Panc1 (cell line): Measurements from ENCODE around the gene AP2B1. TPM values are rescaled to one million over a fixed set of nuclear protein-coding genes. Genes with fewer than 3 reads are reported as not detected.

ENCODE experiments used
- ATAC-seq: fragments of 200-7000 bp; cut with Tn5 transposase; 2 replicates; pipeline ENCODE4 v1.9.1; 2020; ENCODE audit warnings: mild to moderate bottlenecking, moderate library complexity
- BruUV-seq: library from RNA; stranded (reverse); fragments of 400-500 nt; replicated peaks from 2 replicates; lab custom pipeline; 2021; lab: Mats Ljungman, UMichigan
- CTCF ChIA-PET: fragments of 300-600 bp; sonication (Branson Sonifier 250); formaldehyde crosslinking; loops from one replicate; lab custom pipeline; 2022; ENCODE audit warnings: antibody characterized with exemption; lab: Charles Lee
- POLR2A ChIA-PET: fragments of 300-600 bp; sonication (Branson Sonifier 250); formaldehyde crosslinking; loops from one replicate; lab custom pipeline; 2022; ENCODE audit warnings: antibody characterized with exemption; lab: Charles Lee
- DNase-seq: peaks from one replicate; pipeline ENCODE4 v3.0.0-alpha.2; 2010; ENCODE audit warnings: low read depth, low spot score
- H3K27ac ChIP-seq: 2 replicates; pipeline ENCODE4 v1.5.1; 2011; ENCODE audit warnings: mild to moderate bottlenecking, low read length, inconsistent platforms
- H3K27me3 ChIP-seq: fragments of 200-500 bp; sonication (Bioruptor generic); 2 replicates; pipeline ENCODE4 v1.6.0; 2014; ENCODE audit warnings: low read length, inconsistent platforms; ENCODE audit not compliant: control insufficient read depth, insufficient read depth
- H3K36me3 ChIP-seq: fragments of 200-500 bp; sonication (Bioruptor generic); 2 replicates; pipeline ENCODE4 v1.5.1; 2014; ENCODE audit warnings: inconsistent platforms, mild to moderate bottlenecking, low read length, moderate library complexity; ENCODE audit not compliant: control insufficient read depth, insufficient read depth
- H3K4me1 ChIP-seq: 2 replicates; pipeline ENCODE4 v1.5.1; 2011; ENCODE audit warnings: inconsistent platforms, mild to moderate bottlenecking, low read length, moderate library complexity; ENCODE audit not compliant: control insufficient read depth, insufficient read depth
- H3K4me3 ChIP-seq, 2 experiments: 2 replicates each; pipeline ENCODE4 v1.5.1; 2011 to 2012; ENCODE audit warnings: low read depth in 2 of 2, low read length in 2 of 2, mild to moderate bottlenecking in 2 of 2, inconsistent platforms in 1 of 2, moderate library complexity in 1 of 2
- H3K9me3 ChIP-seq: fragments of 200-500 bp; sonication (Bioruptor generic); 2 replicates; pipeline ENCODE4 v1.5.1; 2014; ENCODE audit warnings: low read depth, mild to moderate bottlenecking, inconsistent platforms, low read length, moderate library complexity; ENCODE audit not compliant: control insufficient read depth, insufficient read depth
- CTCF ChIP-seq: fragments of 450-650 bp; IDR thresholded peaks from 2 replicates; pipeline ENCODE4 v1.5.1; 2017; ENCODE audit warnings: mild to moderate bottlenecking
- POLR2AphosphoS5 ChIP-seq: IDR thresholded peaks from 2 replicates; pipeline ENCODE4 v1.6.1; 2012; ENCODE audit warnings: mild to moderate bottlenecking, low read depth, low read length, moderate library complexity
- REST ChIP-seq, 2 experiments: IDR thresholded peaks; 2 replicates each; pipeline ENCODE4 v1.6.1; 2011 to 2012; ENCODE audit warnings: low read depth in 2 of 2, control low read depth in 1 of 2, low read length in 1 of 2, mild to moderate bottlenecking in 1 of 2, moderate library complexity in 1 of 2; ENCODE audit not compliant: insufficient read depth in 1 of 2
- SIN3A ChIP-seq: IDR thresholded peaks from 2 replicates; pipeline ENCODE4 v1.6.1; 2012; ENCODE audit warnings: low read depth, mild to moderate bottlenecking, low read length, moderate library complexity, borderline replicate concordance; ENCODE audit not compliant: insufficient read depth
- TCF7L2 ChIP-seq: IDR thresholded peaks from 2 replicates; pipeline ENCODE4 v1.6.1; 2011; ENCODE audit warnings: mild to moderate bottlenecking, low read depth, low read length, inconsistent platforms
- in situ Hi-C: cut with HindIII; loops from 2 replicates; pipeline ENCODE4 v1.10.0; 2016; ENCODE audit warnings: low sequenced_read_pairs, low pct_unique_long_range_greater_than_20kb
- intact Hi-C: fragments of 100-400 bp; cut with micrococcal nuclease; formaldehyde crosslinking; loops from one replicate; pipeline ENCODE4 v1.10.0; 2022; ENCODE audit not compliant: unreplicated experiment
- total RNA-seq: library from RNA; stranded (reverse); gene quantifications from one replicate; pipeline ENCODE4 v1.2.1, GENCODE V29; 2021; ENCODE audit not compliant: unreplicated experiment

Gene AP2B1
- total RNA-seq, 1 experiment from 2014 or later, result 446 TPM

- no TSS peak for BruUV-seq
- intact Hi-C loops (no loop called here), in situ Hi-C loops (no loop called here)
- POLR2A ChIA-PET, result no interaction called here
- no peak overlapping the region for H3K4me3 ChIP-seq
- no peak for ATAC-seq
- no peaks in the 10 kb centered on the region for H3K27me3 ChIP-seq
- TF ChIP-seq SIN3A (no peak), REST (IDR thresholded peaks at IDR 0.05; ENCODE audit: insufficient read depth in 1 of 2, low read depth in 2 of 2, low read length in 1 of 2) (no peak), CTCF (no peak), POLR2AphosphoS5 (no peak), TCF7L2 (no peak)
- peaks cover 11% of the 10 kb centered on the region for H3K4me1 ChIP-seq
- CTCF ChIA-PET, result interaction anchor here (0.7 kb wide), 1 partner anchor 352 kb away, joined by 4 read pairs; no protein-coding TSS in a partner anchor
- no peak overlapping the region for H3K27ac ChIP-seq
- no peak for DNase-seq
- H3K9me3 ChIP-seq, result no peaks in the 10 kb centered on the region
- H3K36me3 ChIP-seq, result peaks cover 19% of the 10 kb centered on the region
These were observed 141.4 kb downstream of the AP2B1 start for GRCh38 chr17:35728551-35728950.

- H3K27ac ChIP-seq, result no peak overlapping the region
- peaks cover 11% of the 10 kb centered on the region for H3K4me1 ChIP-seq
- CTCF ChIA-PET, result interaction anchor here (1.0 to 2.2 kb wide), 2 partner anchors 10 to 18 kb away, joined by 4 to 8 read pairs; no protein-coding TSS in a partner anchor
- intact Hi-C loops (no loop called here), in situ Hi-C loops (no loop called here)
- no peak for TF ChIP-seq REST (IDR thresholded peaks at IDR 0.05; ENCODE audit: insufficient read depth in 1 of 2, low read depth in 2 of 2, low read length in 1 of 2)
- TF ChIP-seq TCF7L2, result no peak
- TF ChIP-seq CTCF, result no peak
- TF ChIP-seq POLR2AphosphoS5, result no peak
- no peak for TF ChIP-seq SIN3A
- DNase-seq, result no peak
- H3K27me3 ChIP-seq, result no peaks in the 10 kb centered on the region
- BruUV-seq, result no TSS peak
- no peak for ATAC-seq
- no peaks in the 10 kb centered on the region for H3K9me3 ChIP-seq
- peaks cover 11% of the 10 kb centered on the region for H3K36me3 ChIP-seq
- no peak overlapping the region for H3K4me3 ChIP-seq
- POLR2A ChIA-PET, result no interaction called here
These were observed 142.3 kb downstream of the AP2B1 start for GRCh38 chr17:35729405-35729833.
